GM18519 (cell line): Measurements from ENCODE around the gene UIMC1.

Experiments used
- ATAC-seq: cut with Tn5 transposase; IDR thresholded peaks from one replicate; pipeline ENCODE4 v1.9.1; 2021; ENCODE audit warnings: mild to moderate bottlenecking, moderate library complexity; ENCODE audit not compliant: unreplicated experiment, low FRiP score

The UIMC1 gene

DNA sequence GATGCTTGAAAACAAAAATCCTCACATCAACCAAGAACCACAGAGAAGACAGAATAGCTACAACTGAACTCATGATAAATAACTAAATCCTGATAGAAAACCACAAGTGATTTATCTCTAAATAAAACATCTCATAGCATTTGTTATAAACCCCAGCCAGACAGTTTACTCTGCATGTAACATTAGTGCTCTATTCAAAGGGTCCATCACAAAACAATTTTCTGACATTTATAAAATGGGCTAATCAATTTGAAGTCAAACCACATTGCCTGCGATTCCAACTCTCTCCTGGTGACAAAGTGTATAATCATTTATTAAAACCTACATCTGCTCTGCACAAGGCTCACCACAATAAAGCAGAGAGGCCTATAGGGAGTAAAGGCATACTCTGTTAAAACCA, 49.8 kb downstream of the UIMC1 start:
- no peak for ATAC-seq

DNA sequence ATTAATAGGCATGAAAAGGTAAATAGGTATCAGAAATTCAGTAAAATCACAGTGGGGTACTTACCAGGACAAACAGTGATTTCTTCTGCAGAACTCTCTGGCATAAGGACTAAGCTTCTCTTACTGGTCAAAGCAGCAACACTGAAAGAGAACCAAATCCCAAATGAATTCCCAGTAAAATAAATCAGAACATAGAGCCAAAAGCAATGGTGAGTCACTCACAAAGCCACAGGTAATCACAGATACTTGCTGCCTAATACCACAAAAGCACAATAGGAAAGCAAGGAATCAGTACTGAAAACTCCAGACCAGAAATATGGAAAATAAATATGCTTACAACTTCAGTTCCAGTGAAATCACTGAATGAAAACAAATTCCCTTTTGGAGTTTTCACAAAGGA, 50.7 kb downstream of the UIMC1 start:
- no peak for ATAC-seq

- ATAC-seq: no peak
Observed at GRCh38 chr5:176954050-176954449, 52.5 kb downstream of the UIMC1 start.

DNA sequence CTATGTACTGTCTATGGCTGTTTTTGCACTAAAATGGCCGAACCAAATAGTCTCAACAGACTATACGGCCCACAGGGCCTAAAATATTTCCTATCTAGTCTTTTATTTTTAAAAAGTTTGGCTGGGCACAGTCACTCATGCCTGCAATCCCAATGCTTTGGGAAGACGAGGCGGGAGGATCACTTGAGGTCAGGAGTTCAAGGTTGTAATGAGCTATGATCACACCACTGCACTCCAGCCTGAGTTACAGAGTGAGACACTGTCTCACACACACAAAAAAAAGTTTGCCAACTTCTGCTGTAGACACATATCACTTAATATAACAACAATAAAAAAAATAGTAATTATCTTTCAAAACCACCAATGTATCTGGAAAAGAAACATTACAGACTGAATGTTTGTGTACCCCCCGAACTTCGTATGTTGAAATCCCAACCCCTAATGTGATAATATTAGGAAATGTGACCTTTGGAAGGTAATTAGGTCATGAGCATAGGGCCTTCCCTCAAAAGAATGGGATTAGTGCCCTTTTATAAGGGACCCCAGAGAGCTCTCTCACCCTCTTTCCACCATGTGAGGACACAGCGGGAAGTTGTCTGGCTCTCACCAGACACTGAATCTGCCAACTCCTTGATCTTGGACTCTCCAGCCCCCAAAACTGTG, 53.9 kb downstream of the UIMC1 start:
- no peak for ATAC-seq

- no peak for ATAC-seq
Observed at GRCh38 chr5:176948458-176948857, 58.1 kb downstream of the UIMC1 start.

- ATAC-seq: no peak
Observed at GRCh38 chr5:176947847-176948246, 58.7 kb downstream of the UIMC1 start.

GRCh38 chr5:176944268-176944667, 62.3 kb downstream of the UIMC1 start:
- ATAC-seq: no peak

DNA sequence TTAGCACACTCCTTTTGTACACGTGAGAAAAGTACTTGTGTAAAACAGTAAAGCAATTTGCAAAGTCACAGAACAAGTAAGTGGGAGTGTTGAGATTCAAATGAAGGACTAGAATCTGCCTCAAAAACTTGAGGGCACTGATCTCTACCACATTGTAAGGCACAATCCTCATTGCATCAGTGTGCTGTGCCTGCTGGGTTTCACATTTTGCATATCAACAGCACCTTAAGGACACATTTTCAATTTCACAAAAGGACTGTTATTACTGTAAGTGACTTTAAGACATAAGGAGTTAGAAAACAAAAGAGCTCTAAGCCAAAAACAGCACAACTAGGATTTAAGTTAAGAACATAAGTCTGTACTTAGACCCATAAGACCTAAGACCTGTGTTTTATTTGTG, 62.8 kb downstream of the UIMC1 start:
- no peak for ATAC-seq

- ATAC-seq: no peak
Observed at GRCh38 chr5:176941951-176942350, 64.6 kb downstream of the UIMC1 start.

- ATAC-seq: no peak
Observed at GRCh38 chr5:176938472-176938871, 68.1 kb downstream of the UIMC1 start.

DNA sequence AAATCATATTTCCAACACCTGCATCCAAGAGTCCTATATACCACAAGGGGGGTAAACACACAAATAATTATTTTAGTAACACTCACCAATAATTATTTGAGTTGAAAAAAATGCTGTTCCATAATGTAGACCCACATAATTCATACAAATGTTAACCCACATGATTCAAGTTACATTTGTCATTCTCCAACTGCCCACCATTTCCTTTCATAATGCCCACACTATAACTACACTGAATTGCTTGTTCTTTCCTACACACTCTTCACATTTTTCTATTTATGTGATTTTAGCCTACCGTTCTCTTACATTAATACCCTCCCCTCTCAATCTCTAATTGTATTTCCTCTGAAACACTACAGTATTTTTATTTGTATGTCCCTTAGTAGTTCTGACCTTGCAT, 71.6 kb downstream of the UIMC1 start:
- ATAC-seq: no peak

DNA sequence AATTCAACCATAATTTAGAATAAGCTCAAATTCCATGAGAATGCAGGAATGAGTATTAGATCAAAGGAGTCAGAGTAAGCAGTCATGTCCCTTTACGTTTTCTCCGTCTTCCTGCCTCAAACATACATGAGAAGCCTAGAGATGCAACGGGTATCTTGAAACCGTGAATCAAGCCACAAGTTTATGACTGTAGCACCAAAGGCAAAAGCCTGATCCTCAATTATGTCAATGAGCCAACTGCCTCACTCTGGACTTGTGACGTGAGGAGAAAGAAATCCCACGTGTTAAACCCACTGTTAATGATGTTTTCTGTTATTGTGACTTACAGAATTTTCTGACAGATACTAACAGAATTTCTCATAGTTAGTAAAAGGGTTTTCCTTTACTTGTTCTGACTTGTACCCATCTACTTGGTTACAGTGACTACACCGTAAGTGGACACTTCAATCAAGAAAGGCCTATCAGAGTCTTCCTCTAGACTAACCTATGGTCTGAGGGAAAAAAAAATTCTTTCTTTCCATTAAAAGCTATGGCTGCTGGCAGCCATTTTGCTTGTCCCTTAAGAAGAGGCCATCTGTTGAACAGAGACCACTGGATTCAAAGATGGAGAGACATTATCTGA, 72.2 kb downstream of the UIMC1 start:
- ATAC-seq: no peak

- ATAC-seq: no peak
Observed at GRCh38 chr5:176929654-176930053, 76.9 kb downstream of the UIMC1 start.

DNA sequence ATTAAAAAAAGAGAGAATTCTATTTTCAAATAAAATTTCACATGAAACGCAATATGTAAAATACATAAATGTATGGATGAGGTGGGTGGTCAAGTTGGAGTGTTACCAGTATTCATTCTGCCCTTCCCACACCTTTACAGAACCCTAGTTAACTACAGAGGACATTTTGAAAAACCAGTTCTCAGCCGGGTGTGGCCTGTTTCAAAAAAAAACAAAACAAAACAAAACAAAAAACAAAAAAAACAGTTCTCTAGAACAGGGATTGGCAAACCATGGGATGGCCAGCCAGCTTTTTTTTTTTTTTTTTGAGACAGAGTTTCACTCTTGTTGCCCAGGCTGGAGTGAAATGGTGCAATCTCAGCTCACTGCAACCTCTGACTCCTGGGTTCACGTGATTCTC, 79.0 kb downstream of the UIMC1 start:
- no peak for ATAC-seq

DNA sequence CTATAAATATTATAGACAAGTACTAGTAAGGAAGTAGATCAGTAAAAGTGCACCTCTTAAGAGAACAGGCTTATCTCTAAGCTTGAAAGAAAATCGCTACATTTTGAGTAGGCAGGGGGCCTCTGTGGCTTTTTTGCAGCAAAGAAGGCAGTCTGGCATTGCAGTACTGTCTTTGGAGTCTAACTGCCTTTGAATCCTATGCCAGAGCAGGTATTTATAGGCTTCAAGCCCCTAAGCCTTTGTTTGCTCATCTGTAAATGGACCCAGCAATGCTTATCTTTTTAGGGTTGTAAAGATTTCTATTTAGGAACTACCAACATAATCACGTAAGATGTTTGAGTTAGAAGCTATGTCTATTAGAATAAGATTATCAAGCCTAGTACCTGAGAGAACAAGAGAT, 83.8 kb downstream of the UIMC1 start:
- no peak for ATAC-seq

- no peak for ATAC-seq
Observed at GRCh38 chr5:176921714-176922113, 84.9 kb downstream of the UIMC1 start.

DNA sequence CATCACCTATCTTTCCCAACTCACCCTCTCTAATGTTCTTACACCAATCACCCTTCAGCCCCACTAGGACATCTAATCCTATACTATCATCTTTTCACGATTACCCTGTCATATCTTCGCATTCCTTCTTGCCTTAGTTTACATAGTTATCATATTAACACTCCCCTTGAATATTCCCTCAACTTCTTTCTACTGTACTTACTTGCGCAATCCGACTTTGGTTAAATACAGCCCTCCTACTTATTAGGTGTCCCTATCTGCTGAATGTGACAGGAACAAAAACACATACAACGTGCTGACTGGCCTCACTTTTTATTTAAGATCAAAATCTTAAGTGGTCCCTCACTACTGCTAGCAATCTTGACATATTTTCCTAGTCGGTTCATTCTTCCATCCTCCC, 88.0 kb downstream of the UIMC1 start:
- no peak for ATAC-seq

DNA sequence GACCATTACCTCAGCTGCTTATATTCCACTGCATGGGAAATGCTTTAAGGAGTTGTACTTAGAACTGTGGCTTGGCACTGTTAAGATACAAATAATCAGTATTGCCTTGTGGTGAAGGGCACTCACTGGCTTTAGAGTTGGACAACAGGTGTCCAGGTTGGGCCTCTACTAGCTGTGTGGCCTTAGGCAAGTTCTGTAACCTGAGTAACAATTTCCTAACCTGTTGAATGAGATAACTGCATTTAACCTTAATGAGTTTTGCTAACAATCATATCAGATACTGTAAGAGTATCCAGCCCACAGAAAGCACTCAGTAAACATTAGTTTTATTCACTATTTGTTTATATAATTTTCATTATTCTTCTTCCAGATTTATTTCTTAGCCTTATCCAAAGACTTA, 90.2 kb downstream of the UIMC1 start:
- ATAC-seq: no peak

DNA sequence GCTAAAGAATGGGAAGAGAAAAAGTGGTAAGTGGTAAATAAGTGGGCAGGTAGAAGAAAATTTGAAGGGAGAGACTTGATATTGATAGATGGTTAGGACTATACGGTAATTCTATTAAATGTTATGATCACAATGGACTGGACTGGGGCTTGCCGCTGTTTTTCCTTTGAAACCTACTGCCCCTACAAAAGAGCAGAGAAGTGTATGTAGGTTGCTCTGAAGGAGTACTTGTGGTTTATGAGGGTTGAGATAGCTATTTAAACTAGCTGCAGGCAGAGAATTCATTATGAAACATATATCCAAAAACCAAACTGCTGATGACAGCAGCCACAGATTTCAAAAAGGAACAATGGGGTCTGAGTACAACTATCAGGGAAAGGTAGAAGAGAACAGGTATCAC, 90.7 kb downstream of the UIMC1 start:
- ATAC-seq: no peak

- no peak for ATAC-seq
Observed at GRCh38 chr5:176912115-176912514, 94.5 kb downstream of the UIMC1 start.

GRCh38 chr5:176908675-176909368, 97.8 kb downstream of the UIMC1 start:
- ATAC-seq: no peak

- ATAC-seq: no peak
Observed at GRCh38 chr5:176906796-176907195, 99.8 kb downstream of the UIMC1 start.
